ENCODE measurements around the gene ENPEP.
"Not testable (repeated sequence)": the region's sequence is repeated elsewhere in the genome, so short reads cannot be mapped to it uniquely, and the experiment has no call there.

The ENPEP gene

DNA sequence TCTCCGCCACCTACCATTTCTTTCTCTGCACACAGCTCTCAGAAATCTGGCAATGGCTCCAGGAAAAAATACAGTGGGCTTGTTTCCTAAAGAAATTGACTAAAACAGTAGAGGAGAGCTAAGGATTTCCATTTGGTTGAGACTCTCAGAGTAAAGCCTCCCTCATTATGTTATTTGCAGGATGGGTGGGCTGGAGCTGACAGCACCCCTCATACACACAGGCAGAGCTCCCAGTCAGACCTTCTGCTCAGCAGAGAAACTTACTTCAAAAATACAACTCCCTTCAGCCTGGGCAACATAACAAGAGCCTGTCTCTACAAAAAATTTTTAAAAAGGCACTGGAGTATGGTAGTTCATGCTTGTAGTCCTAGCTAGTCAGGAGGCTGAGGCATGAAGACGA is 44.9 kb downstream of the ENPEP start:
- no peak for DNase-seq

DNA sequence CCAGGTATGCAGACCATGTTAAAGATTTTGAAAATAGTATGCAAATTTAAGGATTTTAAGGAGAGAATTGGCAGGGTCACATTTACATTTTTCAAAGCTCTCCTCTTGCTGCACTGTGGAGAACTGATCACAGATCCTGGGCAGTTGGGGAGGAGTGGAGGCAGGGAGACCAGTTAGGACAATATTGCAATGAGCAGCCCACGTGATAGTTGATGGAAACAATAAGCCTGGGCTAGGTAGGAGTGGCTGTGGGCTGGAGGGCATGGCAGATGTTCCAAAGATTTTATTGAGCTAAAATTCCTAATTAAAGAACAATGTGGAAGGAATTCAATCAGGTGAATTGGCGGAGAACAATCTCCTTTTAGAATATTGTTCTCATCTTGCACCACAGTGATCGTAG is 50.6 kb downstream of the ENPEP start:
- DNase-seq = no peak

DNA sequence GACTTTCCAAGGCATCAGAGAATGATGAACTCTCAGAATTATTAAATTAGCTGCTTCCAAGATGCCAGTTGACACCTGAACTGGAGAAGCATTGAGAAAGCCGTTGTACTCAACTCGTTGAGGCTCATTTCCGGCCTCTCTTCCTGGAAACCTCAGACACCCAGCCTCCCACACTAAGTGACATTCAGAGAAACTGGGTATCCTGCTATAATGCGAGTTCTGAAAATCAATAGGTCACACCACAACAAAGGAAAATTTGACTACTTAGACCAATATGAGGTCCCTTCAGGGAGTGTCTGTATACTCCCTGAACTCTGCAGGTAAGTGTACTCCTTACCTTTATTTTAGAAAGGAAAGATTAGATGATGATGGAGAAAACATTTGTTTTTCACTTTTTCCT is 51.2 kb downstream of the ENPEP start:
- no peak for DNase-seq

DNA sequence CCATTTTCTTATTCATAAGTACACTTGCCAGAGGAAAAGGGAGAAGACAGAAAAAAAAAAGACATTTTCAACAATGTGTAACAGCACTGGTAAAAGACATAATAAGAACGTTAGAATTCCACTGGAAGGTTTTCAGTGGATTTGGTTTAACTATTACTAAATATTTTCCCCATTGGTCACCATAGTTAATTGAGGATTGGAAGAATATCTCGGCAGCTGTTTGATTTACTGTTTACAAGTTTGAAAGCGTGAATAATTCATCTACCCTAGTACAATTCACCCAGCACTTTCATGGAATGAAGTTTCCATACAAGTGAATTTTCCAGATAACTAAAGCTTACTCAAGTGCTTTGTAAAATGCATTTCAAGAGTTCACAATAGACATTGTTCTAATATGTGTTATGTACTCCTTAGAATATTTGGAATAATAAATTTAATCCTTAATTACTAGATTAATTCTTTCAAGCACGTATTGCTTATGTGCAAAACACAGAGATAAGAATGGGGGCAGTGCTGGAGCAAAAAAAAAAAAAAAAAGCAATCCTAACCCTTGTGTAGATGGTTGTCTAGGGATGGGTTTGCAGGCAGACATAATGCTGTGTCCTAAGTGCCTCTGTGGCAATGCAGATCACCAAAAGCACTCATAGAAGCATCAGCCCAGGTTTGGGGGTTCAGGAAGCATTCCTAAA is 57.1 kb downstream of the ENPEP start:
- no peak for DNase-seq

GRCh38 chr4:110533590-110533910 is 57.6 kb downstream of the ENPEP start:
- DNase-seq = no peak

DNA sequence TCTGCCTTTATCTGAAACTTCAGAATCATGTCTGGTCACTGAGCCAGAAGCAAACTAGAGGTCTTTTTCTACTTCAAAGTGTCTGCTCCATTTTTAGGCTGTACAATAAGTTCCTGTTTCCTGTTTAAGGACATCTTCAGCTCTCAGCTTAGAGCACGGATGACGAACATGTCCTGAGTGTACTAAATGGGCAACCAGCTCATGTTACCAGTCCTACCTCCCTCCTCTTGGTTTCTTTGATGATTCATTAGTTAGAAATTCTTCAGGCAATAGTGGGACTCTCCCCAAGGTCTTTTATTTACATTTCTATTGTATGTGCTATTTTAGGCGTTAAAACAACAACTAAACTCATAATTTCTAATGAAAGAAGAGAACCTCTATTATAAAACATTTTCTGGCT is 58.0 kb downstream of the ENPEP start:
- no peak for DNase-seq

GRCh38 chr4:110540581-110540980 is 64.6 kb downstream of the ENPEP start:
- no peak for DNase-seq

GRCh38 chr4:110540982-110541451 is 65.1 kb downstream of the ENPEP start:
- no peak for DNase-seq

DNA sequence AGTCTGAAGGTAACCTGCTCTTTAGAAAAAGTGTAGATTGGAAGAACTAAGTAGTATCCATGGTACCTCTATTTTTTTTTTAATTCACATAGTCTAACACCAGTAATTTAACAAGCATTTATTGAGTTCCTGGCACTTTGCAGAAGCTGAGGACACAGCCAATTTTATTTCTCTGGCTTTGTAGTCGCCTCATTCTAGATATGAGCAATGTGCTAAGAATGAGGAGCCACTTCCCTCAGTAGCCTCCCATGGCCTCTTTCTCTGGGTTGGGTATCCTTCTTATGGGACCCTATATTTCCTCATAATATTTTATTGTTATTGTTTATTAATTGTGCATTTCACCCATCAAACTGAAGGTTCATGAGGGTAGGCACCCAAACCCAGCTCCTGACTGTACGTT is 67.6 kb downstream of the ENPEP start:
- DNase-seq = no peak

DNA sequence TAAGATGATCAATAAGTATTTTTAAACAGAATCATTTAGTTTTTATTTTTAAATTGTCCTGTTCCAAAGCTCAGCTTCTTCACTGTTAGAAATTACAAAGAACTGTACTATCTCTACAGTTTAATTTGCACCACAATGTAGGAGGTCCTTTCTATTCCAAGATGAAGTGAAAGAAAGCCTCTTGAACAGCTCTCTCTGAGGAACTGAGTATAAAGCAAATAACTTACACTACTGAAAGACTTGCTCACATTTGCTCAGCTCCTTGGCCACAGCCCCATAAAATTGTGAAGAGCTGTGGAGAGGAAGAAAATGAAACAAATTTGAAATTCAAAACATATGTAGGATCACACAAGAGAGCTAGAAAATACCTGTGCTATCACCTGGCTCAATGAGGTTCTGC is 68.6 kb downstream of the ENPEP start:
- no peak for DNase-seq

GRCh38 chr4:110550260-110550659 is 74.3 kb downstream of the ENPEP start:
- no peak for DNase-seq

DNA sequence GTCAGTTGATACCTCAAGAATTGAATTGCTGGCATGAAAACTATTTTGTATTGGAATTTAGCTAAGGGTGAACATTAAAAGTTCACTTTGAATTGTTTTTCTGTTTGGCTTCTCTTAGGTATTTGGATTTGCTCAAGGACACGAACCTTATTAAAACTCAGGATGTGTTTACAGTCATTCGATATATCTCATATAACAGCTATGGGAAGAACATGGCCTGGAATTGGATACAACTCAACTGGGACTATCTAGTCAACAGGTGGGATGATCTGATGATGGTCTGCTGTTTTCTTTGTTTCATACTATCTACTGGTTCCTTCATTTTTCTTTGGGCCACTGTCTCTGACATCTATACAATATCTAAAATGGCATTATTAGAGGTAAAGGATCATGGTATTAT is 77.2 kb downstream of the ENPEP start:
- DNase-seq = no peak

GRCh38 chr4:110567214-110567613 is 91.3 kb downstream of the ENPEP start:
- no peak for DNase-seq

DNA sequence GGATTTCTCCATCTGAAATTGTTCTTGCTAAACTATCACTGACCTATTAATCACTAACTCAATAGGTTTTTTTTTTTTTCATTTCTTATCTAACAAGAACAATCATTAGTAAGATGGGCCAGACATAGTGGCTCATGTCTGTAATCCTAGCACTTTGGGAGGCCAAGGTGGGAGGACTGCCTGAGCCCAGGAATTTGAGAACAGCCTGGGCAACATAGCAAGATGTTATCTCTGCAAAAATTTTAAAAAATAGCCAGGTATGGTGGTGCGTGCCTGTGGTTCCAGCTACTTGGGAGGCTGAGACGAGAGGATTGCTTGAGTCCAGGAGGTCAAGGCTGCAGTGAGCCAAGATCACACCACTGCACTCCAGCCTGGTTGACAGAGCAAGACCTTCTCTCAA is 100.7 kb downstream of the ENPEP start:
- not testable (repeated sequence) for DNase-seq

DNA sequence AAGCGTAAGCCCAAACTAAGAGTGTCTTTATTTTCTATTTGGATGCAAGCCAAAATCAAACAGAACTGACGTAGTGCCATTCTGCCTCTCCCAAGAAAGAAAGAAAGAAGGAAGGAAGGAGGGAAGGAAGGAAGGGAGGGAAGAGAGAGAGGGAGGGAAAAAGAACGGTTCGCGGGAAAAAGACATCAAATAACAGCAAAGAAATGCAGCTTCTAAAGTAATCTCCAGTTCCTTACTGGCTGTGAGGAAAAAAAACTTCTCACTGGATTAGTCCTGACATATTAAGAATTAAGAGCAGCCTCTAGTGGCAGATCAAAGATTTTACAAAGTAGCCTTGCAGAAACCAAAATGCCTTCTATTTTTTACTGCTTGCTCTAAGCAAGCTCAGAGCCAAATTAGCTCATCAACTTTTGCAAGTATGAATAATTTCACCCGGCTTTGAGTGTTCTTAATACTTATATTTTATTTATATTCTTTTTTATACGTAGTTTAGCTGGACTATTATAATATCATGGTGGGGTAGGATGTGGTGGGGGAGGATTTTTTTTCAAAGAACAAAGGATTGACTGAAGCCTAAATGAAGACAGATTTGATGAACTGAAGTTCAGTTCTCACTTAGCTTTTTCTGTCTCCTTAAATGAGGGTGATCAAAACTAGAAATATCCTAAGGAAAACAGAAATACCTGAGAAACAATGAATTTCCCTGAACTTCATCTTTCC is 110.3 kb downstream of the ENPEP start:
- no peak for DNase-seq

DNA sequence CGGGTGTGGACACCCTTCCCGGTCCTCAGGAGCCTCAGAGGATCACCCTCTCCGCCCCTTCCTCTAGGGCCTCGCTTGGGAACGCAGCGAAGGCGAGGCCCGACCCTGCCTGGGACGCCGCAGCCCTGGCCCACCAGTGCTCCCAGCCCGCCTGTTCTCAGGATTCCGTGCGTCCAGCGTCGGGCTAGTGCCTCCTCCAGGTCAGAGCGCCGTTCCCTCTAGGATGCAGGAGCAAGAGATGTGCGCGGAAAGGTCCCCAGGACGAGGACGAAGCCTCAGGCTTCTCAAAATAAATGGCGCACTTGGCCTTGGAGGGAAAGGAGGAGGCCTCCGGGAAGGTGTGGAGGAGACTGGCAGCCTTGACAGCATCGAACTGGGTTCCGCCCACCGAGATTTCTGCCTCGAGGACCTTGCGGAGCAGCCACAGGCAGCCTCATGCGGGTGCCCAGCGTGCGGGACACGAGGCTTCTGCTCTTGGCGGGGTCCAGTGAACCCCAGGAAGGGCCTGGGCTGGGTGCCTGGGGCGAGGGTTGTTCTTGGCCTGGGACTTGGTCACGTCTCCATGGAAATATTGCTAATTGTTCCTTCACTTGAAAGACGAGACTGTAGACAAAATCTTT is 111.8 kb downstream of the ENPEP start:
- no peak for DNase-seq

DNA sequence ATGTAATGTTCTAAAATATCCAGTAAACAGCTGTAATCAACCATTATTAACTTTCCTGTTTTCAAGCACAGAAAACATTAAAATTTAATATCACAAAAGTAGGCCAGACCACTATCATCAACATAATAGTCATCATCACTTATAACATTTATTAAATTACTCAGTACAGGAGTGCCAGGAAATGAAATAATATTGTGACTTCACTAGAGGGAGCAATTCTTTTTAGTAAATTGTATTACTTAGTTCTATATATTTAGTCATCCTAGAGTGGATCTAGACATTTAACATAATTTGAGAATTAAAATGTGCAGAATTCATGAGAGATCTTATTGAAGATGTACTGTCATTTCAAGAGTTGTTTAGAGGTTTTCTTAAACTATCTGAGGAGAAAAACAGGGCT is 113.3 kb downstream of the ENPEP start:
- no peak for DNase-seq

DNA sequence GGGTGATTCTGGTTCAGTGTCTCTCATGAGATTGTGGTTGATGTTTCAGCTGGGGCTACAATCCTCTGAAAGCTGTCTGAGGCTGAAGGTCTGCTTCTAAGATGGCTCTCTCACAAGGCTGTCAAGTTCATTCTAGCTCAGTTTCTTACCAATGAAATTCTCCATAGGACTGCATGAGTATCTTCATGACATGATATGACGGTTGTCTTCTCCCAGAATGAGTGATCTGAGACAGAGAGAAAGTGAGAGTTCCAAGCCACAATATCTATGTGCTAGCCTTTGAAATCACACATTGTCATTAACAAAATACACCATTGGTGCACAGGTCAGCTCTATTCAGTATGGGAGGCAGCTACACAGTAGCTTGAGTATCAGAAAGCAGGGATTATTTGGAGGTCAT is 119.6 kb downstream of the ENPEP start:
- no peak for DNase-seq

GRCh38 chr4:110596431-110596830 is 120.5 kb downstream of the ENPEP start:
- no peak for DNase-seq

GRCh38 chr4:110597582-110597981 is 121.6 kb downstream of the ENPEP start:
- DNase-seq = no peak

DNA sequence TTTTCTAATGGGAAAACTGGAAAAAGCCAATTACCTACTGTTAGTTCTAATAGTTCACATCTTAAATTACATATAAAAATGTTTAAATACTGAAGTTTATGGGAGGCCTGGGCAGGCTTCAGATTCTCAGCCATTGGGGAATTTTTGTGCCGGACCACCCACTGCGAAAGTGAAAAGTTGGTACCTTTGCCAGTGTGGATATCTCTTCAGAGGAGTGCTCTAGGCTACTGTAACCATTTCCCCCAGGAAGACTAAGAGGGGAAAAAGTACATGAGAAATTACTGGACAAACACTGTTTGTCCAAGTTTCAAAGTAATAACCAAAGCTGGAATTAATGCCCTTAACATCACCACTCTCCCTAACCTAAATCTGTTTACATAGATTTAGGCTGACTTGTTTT is 126.1 kb downstream of the ENPEP start:
- no peak for DNase-seq

GRCh38 chr4:110605077-110605476 is 129.1 kb downstream of the ENPEP start:
- DNase-seq = no peak

DNA sequence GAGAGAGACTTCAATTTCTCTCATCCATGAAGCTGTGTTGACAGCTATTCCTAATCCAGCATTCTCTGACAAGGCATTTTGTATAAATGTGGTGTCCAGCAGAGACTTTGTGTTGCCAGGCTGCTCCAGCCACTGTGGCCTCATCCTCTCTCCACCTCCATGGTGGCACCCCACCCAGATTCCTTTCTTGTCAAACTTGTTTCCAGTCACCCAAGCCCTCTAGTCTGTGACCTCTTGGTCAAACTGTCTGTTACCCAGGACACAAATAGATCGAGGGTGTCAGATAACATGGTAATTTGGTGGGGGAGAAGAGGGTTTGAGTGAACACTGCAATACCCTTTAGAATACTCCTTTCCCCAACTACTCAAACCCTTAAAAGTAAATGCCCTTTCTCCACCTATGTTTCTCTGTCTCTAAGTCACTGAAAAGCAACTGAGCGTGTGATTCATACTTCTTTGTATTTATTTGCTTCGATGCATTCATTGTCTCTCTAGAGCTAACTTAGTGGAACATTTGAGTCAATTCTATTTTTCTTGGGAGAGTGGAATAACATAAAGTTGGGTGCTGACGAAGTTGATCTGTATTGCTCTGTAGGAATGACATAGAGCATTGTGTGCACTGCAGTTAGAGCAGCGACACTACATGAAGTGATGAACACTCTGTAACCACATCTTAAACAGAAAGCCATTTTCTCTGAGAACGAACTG is 133.2 kb downstream of the ENPEP start:
- no peak for DNase-seq

DNA sequence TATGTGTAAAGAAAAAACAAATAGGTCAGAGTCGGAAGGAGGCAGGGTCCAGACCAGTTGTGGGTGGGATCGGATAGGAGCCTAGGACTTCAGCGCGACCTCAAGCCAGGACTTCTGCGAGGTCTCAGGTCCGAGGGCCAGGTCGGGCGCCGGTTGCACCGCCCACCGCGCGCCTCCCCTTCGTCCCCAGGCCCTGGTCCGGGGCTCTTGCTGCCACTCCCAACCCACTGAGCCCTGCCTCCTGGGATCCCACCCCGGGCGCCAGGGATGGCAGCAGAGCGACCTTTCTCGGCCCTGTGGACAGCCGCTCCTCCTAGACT is 134.6 kb downstream of the ENPEP start:
- DNase-seq = no peak

Data from GOT3 (cell line).